HUES64 (cell line): ENCODE measurements around the gene ZBTB44.
"Not testable (repeated sequence)": the region's sequence is repeated elsewhere in the genome, so short reads cannot be mapped to it uniquely, and the experiment has no call there.

ENCODE experiments used
- H3K27ac ChIP-seq: 2 replicates; pipeline ENCODE4 v1.7.0; 2013; ENCODE audit warnings: low read depth, low read length, inconsistent platforms
- H3K27me3 ChIP-seq: 2 replicates; pipeline ENCODE4 v1.6.1; 2013; ENCODE audit warnings: mild to moderate bottlenecking, low read length; ENCODE audit not compliant: insufficient read depth
- H3K36me3 ChIP-seq: 2 replicates; pipeline ENCODE4 v1.6.1; 2013; ENCODE audit warnings: mild to moderate bottlenecking, low read length; ENCODE audit not compliant: insufficient read depth
- H3K4me1 ChIP-seq: 2 replicates; pipeline ENCODE4 v1.6.1; 2013; ENCODE audit warnings: mild to moderate bottlenecking, low read length, moderate library complexity; ENCODE audit not compliant: insufficient read depth
- H3K4me3 ChIP-seq: 2 replicates; pipeline ENCODE4 v1.5.1; 2013; ENCODE audit warnings: mild to moderate bottlenecking, low read length, moderate library complexity
- H3K9ac ChIP-seq: 2 replicates; pipeline ENCODE4 v1.6.1; 2013; ENCODE audit warnings: mild to moderate bottlenecking, low read depth, low read length
- H3K9me3 ChIP-seq: 2 replicates; pipeline ENCODE4 v1.6.1; 2013; ENCODE audit warnings: low read depth, low read length; ENCODE audit not compliant: insufficient read depth
- WGBS: fragments of 150-250, 120-280 bp; methylation state at CpG from one replicate; pipeline ENCODE4 v1.1.7; 2013; ENCODE audit warnings: missing lambda C conversion rate; 5-methylcytosine and 5-hydroxymethylcytosine counted together

The ZBTB44 gene

GRCh38 chr11:130203766-130204702 is 110.7 kb downstream of the ZBTB44 start:
- H3K27me3 ChIP-seq = no peaks in the 10 kb centered on the region
- no peak overlapping the region for H3K4me3 ChIP-seq
- no peaks in the 10 kb centered on the region for H3K9me3 ChIP-seq
- H3K27ac ChIP-seq = no peak overlapping the region
- H3K36me3 ChIP-seq = peaks cover 2% of the 10 kb centered on the region; the same call in 1 of the 2 replicates
- no peak overlapping the region for H3K9ac ChIP-seq
- H3K4me1 ChIP-seq = no peaks in the 10 kb centered on the region
- WGBS = 95% methylated on average over 27 of the region's 27 CpGs

DNA sequence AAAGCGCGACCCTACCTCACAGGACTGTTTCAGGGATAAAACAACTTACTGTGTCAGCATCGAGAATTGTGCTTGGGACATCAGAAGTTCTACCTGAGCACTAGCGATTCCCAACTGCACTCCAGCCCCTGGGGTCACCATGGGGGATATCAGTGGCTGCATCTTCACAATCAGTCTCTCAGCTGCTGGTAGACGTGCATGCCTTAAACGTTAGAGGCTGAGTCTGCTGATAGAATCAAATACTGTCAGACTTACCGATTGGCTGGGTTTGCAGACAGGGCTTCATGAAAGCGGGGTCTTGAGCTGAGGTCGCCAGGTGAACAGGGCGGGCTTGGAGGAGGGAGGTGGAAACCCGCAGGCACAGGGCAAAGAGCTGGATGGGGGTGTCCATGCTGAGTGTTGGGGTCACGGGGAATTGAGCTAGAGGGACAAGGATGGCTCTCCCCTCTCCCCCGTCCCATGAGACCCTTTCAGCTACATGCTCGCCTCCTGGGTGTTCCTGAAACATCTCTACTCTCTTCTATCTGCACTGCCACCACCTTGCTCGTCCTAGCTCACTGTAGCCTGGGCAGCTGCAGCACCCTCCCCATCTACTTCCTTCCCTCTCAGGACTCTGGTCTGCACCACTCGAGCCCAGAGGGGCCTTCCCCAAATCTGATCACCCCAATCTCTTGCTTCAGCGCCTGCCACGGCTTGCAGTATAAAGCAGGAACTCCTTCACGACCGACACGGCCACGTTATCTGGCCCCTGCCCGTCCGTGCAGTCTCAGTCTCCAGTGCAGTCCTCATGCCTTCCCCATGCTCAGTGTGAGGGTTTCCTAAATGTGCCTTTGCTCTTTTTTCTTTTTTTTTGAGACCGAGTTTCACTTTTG is 111.7 kb downstream of the ZBTB44 start:
- no peaks in the 10 kb centered on the region for H3K9me3 ChIP-seq
- no peak overlapping the region for H3K4me3 ChIP-seq
- no peaks in the 10 kb centered on the region for H3K4me1 ChIP-seq
- H3K9ac ChIP-seq = no peak overlapping the region
- H3K27ac ChIP-seq = no peak overlapping the region
- WGBS = 91% methylated on average over 25 of the region's 25 CpGs
- H3K36me3 ChIP-seq = peaks cover 2% of the 10 kb centered on the region; the same call in 1 of the 2 replicates
- H3K27me3 ChIP-seq = no peaks in the 10 kb centered on the region

- H3K4me1 ChIP-seq = no peaks in the 10 kb centered on the region
- H3K4me3 ChIP-seq = no peak overlapping the region
- no peak overlapping the region for H3K9ac ChIP-seq
- no peaks in the 10 kb centered on the region for H3K27me3 ChIP-seq
- 93% methylated on average over 12 of the region's 12 CpGs for WGBS
- H3K36me3 ChIP-seq = peaks cover 2% of the 10 kb centered on the region; the same call in 1 of the 2 replicates
- no peak overlapping the region for H3K27ac ChIP-seq
- H3K9me3 ChIP-seq = no peaks in the 10 kb centered on the region
These were observed 112.5 kb downstream of the ZBTB44 start for GRCh38 chr11:130202009-130202817.

- H3K27me3 ChIP-seq = no peaks in the 10 kb centered on the region
- no peaks in the 10 kb centered on the region for H3K4me1 ChIP-seq
- H3K36me3 ChIP-seq = peaks cover 2% of the 10 kb centered on the region; the same call in 1 of the 2 replicates
- no peaks in the 10 kb centered on the region for H3K9me3 ChIP-seq
- H3K9ac ChIP-seq = no peak overlapping the region
- no peak overlapping the region for H3K27ac ChIP-seq
- WGBS = 95% methylated on average over 7 of the region's 7 CpGs
- no peak overlapping the region for H3K4me3 ChIP-seq
These were observed 113.7 kb downstream of the ZBTB44 start for GRCh38 chr11:130201026-130201425.

DNA sequence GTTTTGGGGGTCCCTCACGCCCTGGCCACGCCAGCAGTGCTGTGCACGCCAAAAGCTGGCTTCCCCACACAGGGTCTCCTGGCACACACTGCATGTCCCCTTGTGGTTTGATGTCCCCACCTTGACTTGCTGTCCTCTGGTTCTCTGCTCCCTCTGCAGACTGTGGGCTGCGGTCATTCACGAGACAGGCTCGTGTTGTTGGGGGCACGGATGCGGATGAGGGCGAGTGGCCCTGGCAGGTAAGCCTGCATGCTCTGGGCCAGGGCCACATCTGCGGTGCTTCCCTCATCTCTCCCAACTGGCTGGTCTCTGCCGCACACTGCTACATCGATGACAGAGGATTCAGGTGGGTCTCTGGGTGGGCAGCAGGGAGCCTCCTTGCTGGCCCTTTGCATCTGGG is 114.9 kb downstream of the ZBTB44 start:
- H3K9ac ChIP-seq = no peak overlapping the region
- no peaks in the 10 kb centered on the region for H3K9me3 ChIP-seq
- H3K27ac ChIP-seq = no peak overlapping the region
- H3K36me3 ChIP-seq = peaks cover 2% of the 10 kb centered on the region; the same call in 1 of the 2 replicates
- no peaks in the 10 kb centered on the region for H3K4me1 ChIP-seq
- WGBS = 95% methylated on average over 12 of the region's 12 CpGs
- no peak overlapping the region for H3K4me3 ChIP-seq
- H3K27me3 ChIP-seq = no peaks in the 10 kb centered on the region

GRCh38 chr11:130198964-130199363 is 115.8 kb downstream of the ZBTB44 start:
- H3K4me3 ChIP-seq = no peak overlapping the region
- no peaks in the 10 kb centered on the region for H3K4me1 ChIP-seq
- H3K27ac ChIP-seq = no peak overlapping the region
- H3K9ac ChIP-seq = no peak overlapping the region
- WGBS = 95% methylated on average over 15 of the region's 15 CpGs
- H3K9me3 ChIP-seq = no peaks in the 10 kb centered on the region
- H3K27me3 ChIP-seq = no peaks in the 10 kb centered on the region
- peaks cover 2% of the 10 kb centered on the region; the same call in 1 of the 2 replicates for H3K36me3 ChIP-seq

- Histone ChIP-seq H3K9ac (no peak overlapping the region), H3K36me3 (peaks cover 2% of the 10 kb centered on the region; the same call in 1 of the 2 replicates), H3K27ac (no peak overlapping the region), H3K4me1 (no peaks in the 10 kb centered on the region), H3K9me3 (no peaks in the 10 kb centered on the region), H3K4me3 (no peak overlapping the region), H3K27me3 (no peaks in the 10 kb centered on the region)
- 89% methylated on average over 22 of the region's 22 CpGs for WGBS
These were observed 116.4 kb downstream of the ZBTB44 start for GRCh38 chr11:130198292-130198691.

DNA sequence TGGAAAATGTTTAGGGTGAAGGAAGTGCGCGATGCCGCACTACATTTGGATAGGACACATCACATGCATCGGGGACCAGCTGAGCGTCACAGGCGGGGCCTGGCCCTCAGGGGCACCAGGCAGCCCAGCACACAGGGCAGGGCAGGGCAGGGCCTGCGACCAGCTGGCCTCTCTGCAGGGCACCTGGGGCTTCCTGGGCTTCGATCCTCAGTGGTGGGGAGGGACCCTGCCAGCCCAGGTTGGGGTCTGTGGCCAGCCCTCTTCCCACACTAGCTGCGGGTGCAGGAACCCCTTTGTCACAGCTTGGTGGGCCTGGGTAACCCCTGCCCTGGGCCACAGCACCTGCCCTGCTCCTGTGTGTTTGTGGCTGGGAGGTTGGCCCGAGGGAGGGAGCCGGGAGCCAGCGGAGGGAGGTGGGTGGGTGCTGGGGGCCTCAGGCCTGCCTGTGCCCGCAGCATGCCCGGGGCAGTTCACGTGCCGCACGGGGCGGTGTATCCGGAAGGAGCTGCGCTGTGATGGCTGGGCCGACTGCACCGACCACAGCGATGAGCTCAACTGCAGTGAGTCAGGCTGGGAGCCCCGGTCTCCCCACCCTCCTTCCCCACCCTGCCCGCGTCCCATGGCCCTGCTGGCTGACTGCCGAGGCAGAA is 117.2 kb downstream of the ZBTB44 start:
- Histone ChIP-seq H3K36me3 (peaks cover 2% of the 10 kb centered on the region; the same call in 1 of the 2 replicates), H3K4me1 (no peaks in the 10 kb centered on the region), H3K9ac (no peak overlapping the region), H3K9me3 (no peaks in the 10 kb centered on the region), H3K4me3 (no peak overlapping the region), H3K27ac (no peak overlapping the region), H3K27me3 (no peaks in the 10 kb centered on the region)
- 94% methylated on average over 25 of the region's 27 CpGs for WGBS

DNA sequence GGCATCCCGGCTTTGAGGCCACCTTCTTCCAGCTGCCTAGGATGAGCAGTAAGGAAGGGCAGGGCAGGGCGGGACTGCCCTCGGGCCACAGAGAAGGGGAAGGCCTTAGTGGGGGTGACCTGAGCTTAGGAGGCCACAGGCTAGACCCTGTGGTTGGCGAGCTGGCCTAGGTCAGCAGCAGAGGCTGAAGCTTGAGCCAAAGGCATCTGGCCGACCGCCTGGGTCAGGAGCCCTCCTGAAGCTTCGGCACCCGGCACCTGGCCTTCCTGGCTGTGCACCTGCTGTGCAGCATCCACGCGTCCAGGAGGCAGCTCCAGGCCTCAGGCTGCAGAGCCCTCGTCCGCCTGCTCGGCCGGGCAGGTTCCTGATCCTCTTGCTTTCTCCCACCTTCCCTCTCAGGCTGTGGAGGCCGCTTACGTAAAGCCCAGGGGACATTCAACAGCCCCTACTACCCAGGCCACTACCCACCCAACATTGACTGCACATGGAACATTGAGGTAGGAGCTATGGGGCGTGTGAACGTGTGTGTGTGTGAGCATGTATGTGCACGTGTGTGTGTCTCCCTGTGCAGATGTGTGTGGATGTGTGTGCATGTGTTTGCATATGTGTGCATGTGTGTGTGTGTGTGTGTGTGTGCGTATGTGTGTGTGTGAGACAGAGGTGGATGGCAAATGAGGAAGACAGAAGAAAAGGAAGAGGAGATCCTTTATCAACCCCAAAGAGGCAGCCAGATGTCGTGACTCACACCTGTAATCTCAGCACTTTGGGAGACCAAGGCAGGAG is 120.3 kb downstream of the ZBTB44 start:
- H3K9me3 ChIP-seq = no peaks in the 10 kb centered on the region
- H3K27ac ChIP-seq = no peak overlapping the region
- no peak overlapping the region for H3K4me3 ChIP-seq
- no peak overlapping the region for H3K9ac ChIP-seq
- no peaks in the 10 kb centered on the region for H3K27me3 ChIP-seq
- no peaks in the 10 kb centered on the region for H3K36me3 ChIP-seq
- H3K4me1 ChIP-seq = no peaks in the 10 kb centered on the region
- 94% methylated on average over 21 of the region's 21 CpGs for WGBS

DNA sequence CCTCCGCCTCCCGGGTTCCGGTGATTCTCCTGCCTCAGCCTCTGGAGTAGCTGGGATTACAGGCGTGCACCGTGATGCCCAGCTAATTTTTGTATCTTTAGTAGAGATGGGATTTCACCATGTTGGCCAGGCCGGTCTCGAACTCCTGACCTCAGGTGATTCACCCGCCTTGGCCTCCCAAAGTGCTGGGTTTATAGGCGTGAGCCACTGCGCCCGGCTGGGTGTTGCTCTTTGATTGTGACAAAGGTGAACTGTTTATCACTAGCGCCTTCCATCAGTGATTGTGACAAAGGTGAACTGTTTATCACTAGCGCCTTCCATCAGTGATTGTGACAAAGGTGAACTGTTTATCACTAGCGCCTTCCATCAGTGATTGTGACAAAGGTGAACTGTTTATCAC is 121.2 kb downstream of the ZBTB44 start:
- not testable (repeated sequence) for H3K4me3 ChIP-seq, H3K27me3 ChIP-seq, H3K27ac ChIP-seq, H3K9me3 ChIP-seq, H3K36me3 ChIP-seq, H3K4me1 ChIP-seq, H3K9ac ChIP-seq
- 95% methylated on average over 13 of the region's 14 CpGs for WGBS
